CD14-positive monocyte (primary cell): ENCODE data around the gene TOP2B. TPM values are rescaled to one million over a fixed set of nuclear protein-coding genes. Genes with fewer than 3 reads are reported as not detected.

Source experiments
- DNase-seq, 3 donors: peaks; one replicate each; pipeline ENCODE4 v3.0.0-alpha.2; 2011 to 2022
- H2AFZ ChIP-seq: 2 replicates; pipeline ENCODE4 v1.6.0; 2012; ENCODE audit warnings: mild to moderate bottlenecking, low read depth, low read length, inconsistent platforms; ENCODE audit not compliant: insufficient read depth, poor library complexity, severe bottlenecking
- H3K27ac ChIP-seq, 2 donors: 1 replicate in 1 of 2; 2 replicates in 1 of 2; pipeline ENCODE4 v1.5.1; 2012 to 2013; ENCODE audit warnings: low read length in 2 of 2, control low read depth in 1 of 2, inconsistent platforms in 1 of 2, low read depth in 1 of 2, mild to moderate bottlenecking in 1 of 2
- H3K27me3 ChIP-seq, 2 donors: one replicate each; pipeline versions ENCODE4 v1.6.0 to v1.6.1; 2011 to 2013; ENCODE audit warnings: low read length in 2 of 2; ENCODE audit not compliant: control insufficient read depth in 2 of 2, insufficient read depth in 2 of 2
- H3K36me3 ChIP-seq, 2 donors: replicated peaks in 1 of 2; 1 replicate in 1 of 2; 2 replicates in 1 of 2; pipeline versions ENCODE4 v1.5.1 to v1.6.1; 2012 to 2013; ENCODE audit warnings: low read length in 2 of 2, control low read depth in 1 of 2, inconsistent platforms in 1 of 2, mild to moderate bottlenecking in 1 of 2; ENCODE audit not compliant: insufficient read depth in 2 of 2, control insufficient read depth in 1 of 2
- H3K4me1 ChIP-seq, 2 donors: 1 replicate in 1 of 2; 2 replicates in 1 of 2; pipeline versions ENCODE4 v1.5.1 to v1.6.1; 2012 to 2013; ENCODE audit warnings: low read length in 2 of 2, control low read depth in 1 of 2, inconsistent platforms in 1 of 2, mild to moderate bottlenecking in 1 of 2, moderate library complexity in 1 of 2; ENCODE audit not compliant: insufficient read depth in 2 of 2, control insufficient read depth in 1 of 2
- H3K4me2 ChIP-seq: replicated peaks from 2 replicates; pipeline ENCODE3; 2012; ENCODE audit warnings: low read length, moderate library complexity, mild to moderate bottlenecking; ENCODE audit not compliant: poor library complexity, severe bottlenecking; ENCODE audit errors: extremely low read depth
- H3K4me3 ChIP-seq, 3 experiments: fragments of 200-600 bp in 1 of 3; sonication (generic) in 1 of 3; replicated peaks in 1 of 3; 1 replicate in 2 of 3; 2 replicates in 1 of 3; pipeline ENCODE4 v1.5.1; 2011 to 2013; ENCODE audit warnings: low read length in 3 of 3, mild to moderate bottlenecking in 3 of 3, control low read depth in 2 of 3, low read depth in 2 of 3, inconsistent platforms in 1 of 3, moderate library complexity in 1 of 3
- H3K79me2 ChIP-seq: 2 replicates; pipeline ENCODE4 v1.6.0; 2012; ENCODE audit warnings: mild to moderate bottlenecking, control low read depth, inconsistent platforms, low read length, moderate library complexity; ENCODE audit not compliant: insufficient read depth
- H3K9ac ChIP-seq: 2 replicates; pipeline ENCODE4 v1.6.0; 2017; ENCODE audit warnings: low read length, mild to moderate bottlenecking; ENCODE audit not compliant: insufficient read depth, poor library complexity, severe bottlenecking
- H3K9me3 ChIP-seq, 2 donors: replicated peaks in 1 of 2; 1 replicate in 1 of 2; 2 replicates in 1 of 2; pipeline versions ENCODE4 v1.5.1 to v1.6.1; 2012 to 2013; ENCODE audit warnings: low read length in 2 of 2, control low read depth in 1 of 2; ENCODE audit not compliant: control insufficient read depth in 1 of 2, insufficient read depth in 1 of 2
- H4K20me1 ChIP-seq: 2 replicates; pipeline ENCODE4 v1.6.0; 2012; ENCODE audit warnings: mild to moderate bottlenecking, low read length, control low read depth, moderate library complexity; ENCODE audit not compliant: insufficient read depth
- H3K27ac Mint-ChIP-seq, 7 donors: one replicate each; pipeline ENCODE4 v1.8.0; 2020; ENCODE audit warnings: mild to moderate bottlenecking in 7 of 7, mixed read lengths in 7 of 7, moderate library complexity in 6 of 7, inconsistent platforms in 2 of 7
- H3K27me3 Mint-ChIP-seq, 3 donors: one replicate each; pipeline ENCODE4 v1.8.0; 2021 to 2022; ENCODE audit warnings: low read depth in 3 of 3, mild to moderate bottlenecking in 3 of 3, mixed read lengths in 3 of 3, moderate library complexity in 3 of 3, inconsistent platforms in 1 of 3
- H3K36me3 Mint-ChIP-seq, 2 donors: one replicate each; pipeline ENCODE4 v1.8.0; 2020; ENCODE audit warnings: mixed read lengths in 2 of 2, inconsistent platforms in 1 of 2, mild to moderate bottlenecking in 1 of 2
- H3K4me1 Mint-ChIP-seq: one replicate; pipeline ENCODE4 v1.8.0; 2020; ENCODE audit warnings: mild to moderate bottlenecking, mixed read lengths
- H3K4me3 Mint-ChIP-seq, 2 donors: one replicate each; pipeline ENCODE4 v1.8.0; 2020; ENCODE audit warnings: mild to moderate bottlenecking in 2 of 2, mixed read lengths in 2 of 2, moderate library complexity in 1 of 2
- H3K9me3 Mint-ChIP-seq, 7 donors: one replicate each; pipeline ENCODE4 v1.8.0; 2020 to 2022; ENCODE audit warnings: mixed read lengths in 7 of 7, mild to moderate bottlenecking in 6 of 7, moderate library complexity in 6 of 7, inconsistent platforms in 2 of 7
- WGBS: methylation state at CpG from one replicate; pipeline ENCODE4 v1.1.5; 2013; ENCODE audit warnings: missing lambda C conversion rate; ENCODE audit not compliant: insufficient coverage; 5-methylcytosine and 5-hydroxymethylcytosine counted together
- intact Hi-C, 2 donors: fragments of 100-400 bp; cut with micrococcal nuclease; formaldehyde crosslinking; loops; one replicate each; pipeline versions ENCODE4 v1.15.0 to v1.15.1; 2023
- polyA plus RNA-seq, 3 donors: library from polyadenylated mRNA; depleted of rRNA in 1 of 3; unstranded in 2 of 3; stranded (reverse) in 1 of 3; fragments of 300-500 nt in 2 of 3; fragments of >200 nt in 1 of 3; fragmentation: Illumina TruSeq in 2 of 3; gene quantifications; 1 replicate in 2 of 3; 2 replicates in 1 of 3; pipeline ENCODE4 v1.2.3, GENCODE V29; 2012 to 2021
- TF ChIP-seq, protein P1 (sequence below): fragments of 200-600 bp; IDR thresholded peaks from one replicate; pipeline ENCODE4 v1.8.0; 2022; ENCODE audit warnings: antibody characterized with exemption, mild to moderate bottlenecking

Gene TOP2B
- polyA plus RNA-seq, 3 donors, result 21.4 to 27.0 (median 26.1) TPM

- Histone ChIP-seq H3K4me1 (no peaks in the 10 kb centered on the region), H3K27me3 (no peaks in the 10 kb centered on the region), H3K9ac (no peak overlapping the region), H3K4me3 (no peak overlapping the region), H3K79me2 (peaks cover 9% of the 10 kb centered on the region), H3K9me3 (no peaks in the 10 kb centered on the region), H2AFZ (no peak overlapping the region), H3K4me2 (no peak overlapping the region), H3K27ac (no peak overlapping the region), H3K36me3 (peaks cover 83 to 89% of the 10 kb centered on the region in 2 donors), H4K20me1 (no peaks in the 10 kb centered on the region)
- TF ChIP-seq, protein P1, sequence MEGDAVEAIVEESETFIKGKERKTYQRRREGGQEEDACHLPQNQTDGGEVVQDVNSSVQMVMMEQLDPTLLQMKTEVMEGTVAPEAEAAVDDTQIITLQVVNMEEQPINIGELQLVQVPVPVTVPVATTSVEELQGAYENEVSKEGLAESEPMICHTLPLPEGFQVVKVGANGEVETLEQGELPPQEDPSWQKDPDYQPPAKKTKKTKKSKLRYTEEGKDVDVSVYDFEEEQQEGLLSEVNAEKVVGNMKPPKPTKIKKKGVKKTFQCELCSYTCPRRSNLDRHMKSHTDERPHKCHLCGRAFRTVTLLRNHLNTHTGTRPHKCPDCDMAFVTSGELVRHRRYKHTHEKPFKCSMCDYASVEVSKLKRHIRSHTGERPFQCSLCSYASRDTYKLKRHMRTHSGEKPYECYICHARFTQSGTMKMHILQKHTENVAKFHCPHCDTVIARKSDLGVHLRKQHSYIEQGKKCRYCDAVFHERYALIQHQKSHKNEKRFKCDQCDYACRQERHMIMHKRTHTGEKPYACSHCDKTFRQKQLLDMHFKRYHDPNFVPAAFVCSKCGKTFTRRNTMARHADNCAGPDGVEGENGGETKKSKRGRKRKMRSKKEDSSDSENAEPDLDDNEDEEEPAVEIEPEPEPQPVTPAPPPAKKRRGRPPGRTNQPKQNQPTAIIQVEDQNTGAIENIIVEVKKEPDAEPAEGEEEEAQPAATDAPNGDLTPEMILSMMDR, result no peak
- H3K27me3 Mint-ChIP-seq, result no peaks in the 10 kb centered on the region
- WGBS, result no CpG with 5 or more reads among the region's 1 CpG
- peaks cover 68 to 82% of the 10 kb centered on the region in 2 donors for H3K36me3 Mint-ChIP-seq
- no peak overlapping the region for H3K4me3 Mint-ChIP-seq
- no peaks in the 10 kb centered on the region for H3K4me1 Mint-ChIP-seq
- no peak for DNase-seq
- intact Hi-C loops, result no loop called here
- peak overlapping the region in 1 of 7 donors; percentile 57 for H3K27ac Mint-ChIP-seq
- H3K9me3 Mint-ChIP-seq, result no peaks in the 10 kb centered on the region
Observed at GRCh38 chr3:25631989-25632388, 32.7 kb downstream of the TOP2B start.

DNA sequence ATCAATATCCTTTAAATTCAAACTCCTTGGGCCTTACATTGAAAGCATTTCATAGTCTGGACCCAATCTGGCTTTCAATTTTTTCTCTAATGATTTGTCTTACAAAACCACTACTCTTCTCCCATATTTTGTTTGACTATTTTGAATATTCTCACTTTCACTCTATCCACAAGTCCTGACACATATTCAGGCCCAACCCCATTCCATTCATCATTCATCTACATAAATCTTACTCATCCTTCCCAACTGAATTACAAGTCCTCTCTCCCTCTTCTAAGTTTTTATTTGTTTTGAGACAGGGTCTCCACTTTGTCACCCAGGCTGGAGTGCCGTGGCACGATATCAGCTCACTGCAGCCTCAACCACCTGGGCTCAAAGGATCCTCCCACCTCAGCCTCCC is 43.6 kb downstream of the TOP2B start:
- no peak overlapping the region for H3K4me3 Mint-ChIP-seq
- H3K36me3 Mint-ChIP-seq, result peaks cover 65 to 81% of the 10 kb centered on the region in 2 donors
- WGBS, result no CpG with 5 or more reads among the region's 2 CpGs

More for the DNA sequence above, 43.6 kb downstream of the TOP2B start:
- Mint-ChIP-seq H3K9me3 (no peaks in the 10 kb centered on the region), H3K27me3 (no peaks in the 10 kb centered on the region), H3K27ac (peak overlapping the region in 4 of 7 donors; percentile 2 to 65 (median 24)), H3K4me1 (no peaks in the 10 kb centered on the region)
- Histone ChIP-seq H3K4me1 (no peaks in the 10 kb centered on the region), H3K79me2 (no peaks in the 10 kb centered on the region), H3K4me2 (no peak overlapping the region), H3K36me3 (peaks cover 79 to 97% of the 10 kb centered on the region in 2 donors), H3K4me3 (no peak overlapping the region), H4K20me1 (no peaks in the 10 kb centered on the region), H3K27ac (no peak overlapping the region), H2AFZ (no peak overlapping the region), H3K27me3 (no peaks in the 10 kb centered on the region), H3K9me3 (no peaks in the 10 kb centered on the region), H3K9ac (no peak overlapping the region)
- DNase-seq, result no peak
- TF ChIP-seq, protein P1, result no peak
- intact Hi-C loops, result no loop called here
